CD4-positive, alpha-beta T cell (primary cell): ENCODE measurements around the gene C20orf96. TPM values are rescaled to one million over a fixed set of nuclear protein-coding genes. Genes with fewer than 3 reads are reported as not detected.

Source experiments
- ATAC-seq: fragments of 200-7000 bp; cut with Tn5 transposase; one replicate; pipeline ENCODE4 v1.10.0; 2022; ENCODE audit warnings: mild to moderate bottlenecking; ENCODE audit not compliant: poor library complexity
- CTCF ChIA-PET: fragments of 350-600 bp; sonication (Branson Sonifier 250); formaldehyde crosslinking; loops from one replicate; lab custom pipeline; 2021; ENCODE audit warnings: antibody characterized with exemption, inconsistent platforms; lab: Charles Lee
- POLR2A ChIA-PET: fragments of 350-600 bp; sonication (Branson Sonifier 250); formaldehyde crosslinking; loops from one replicate; lab custom pipeline; 2021; ENCODE audit warnings: antibody characterized with exemption, inconsistent platforms; lab: Charles Lee
- DNase-seq, 14 experiments: peaks; one replicate each; pipeline ENCODE4 v3.0.0-alpha.2; 2013 to 2020; ENCODE audit warnings: mixed read lengths in 2 of 14
- H3K27ac ChIP-seq, 2 donors: one replicate each; pipeline versions ENCODE4 v1.5.1 to v1.7.0; 2013; ENCODE audit warnings: low read length in 2 of 2, low read depth in 1 of 2, mild to moderate bottlenecking in 1 of 2
- H3K27me3 ChIP-seq, 2 experiments: 1 replicate in 1 of 2; 2 replicates in 1 of 2; pipeline versions ENCODE4 v1.6.1 to v1.7.0; 2013; ENCODE audit warnings: low read length in 2 of 2, control low read depth in 1 of 2, mild to moderate bottlenecking in 1 of 2, moderate library complexity in 1 of 2; ENCODE audit not compliant: insufficient read depth in 2 of 2, control insufficient read depth in 1 of 2
- H3K36me3 ChIP-seq: one replicate; pipeline ENCODE4 v1.6.1; 2013; ENCODE audit warnings: low read length, control low read depth; ENCODE audit not compliant: insufficient read depth
- H3K4me1 ChIP-seq: one replicate; pipeline ENCODE4 v1.6.1; 2013; ENCODE audit warnings: low read length, control low read depth; ENCODE audit not compliant: insufficient read depth
- H3K4me3 ChIP-seq: one replicate; pipeline ENCODE4 v1.5.1; 2013; ENCODE audit warnings: mild to moderate bottlenecking, low read length, moderate library complexity
- H3K9me3 ChIP-seq, 2 experiments: 1 replicate in 1 of 2; 2 replicates in 1 of 2; pipeline versions ENCODE4 v1.6.1 to v1.7.0; 2013; ENCODE audit warnings: low read length in 2 of 2, mild to moderate bottlenecking in 2 of 2, control low read depth in 1 of 2, moderate library complexity in 1 of 2; ENCODE audit not compliant: control insufficient read depth in 1 of 2, insufficient read depth in 1 of 2
- H3K27ac Mint-ChIP-seq: one replicate; pipeline ENCODE4 v1.8.0; 2020; ENCODE audit warnings: mixed read lengths
- H3K27me3 Mint-ChIP-seq: one replicate; pipeline ENCODE4 v1.8.0; 2021; ENCODE audit warnings: mixed read lengths
- H3K36me3 Mint-ChIP-seq: one replicate; pipeline ENCODE4 v1.8.0; 2021; ENCODE audit warnings: low read depth, mixed read lengths
- H3K4me1 Mint-ChIP-seq: one replicate; pipeline ENCODE4 v1.8.0; 2021; ENCODE audit warnings: low read depth, mixed read lengths
- H3K4me3 Mint-ChIP-seq: one replicate; pipeline ENCODE4 v1.8.0; 2020; ENCODE audit warnings: mild to moderate bottlenecking, mixed read lengths
- H3K9me3 Mint-ChIP-seq: one replicate; pipeline ENCODE4 v1.8.0; 2020; ENCODE audit warnings: mixed read lengths
- intact Hi-C, 2 experiments: fragments of 100-400 bp; cut with DNase I in 1 of 2; cut with micrococcal nuclease in 1 of 2; formaldehyde crosslinking; loops; one replicate each; pipeline versions ENCODE4 v1.15.1 to v1.9.0; 2023 to 2025; cut with DNase I, micrococcal nuclease
- total RNA-seq, 174 experiments: library from RNA in 2 of 174; stranded (reverse) in 2 of 174; gene quantifications; one replicate each; pipeline ENCODE4 v1.2.3 and lab custom pipeline; 2021 to 2026
- TF ChIP-seq, protein P1 (sequence below): fragments of 200-600 bp; IDR thresholded peaks from one replicate; pipeline ENCODE4 v1.8.0; 2022; ENCODE audit warnings: antibody characterized with exemption, mild to moderate bottlenecking

C20orf96 gene
- total RNA-seq, 2 experiments from 2014 or later, result 2.4 to 3.3 TPM

DNA sequence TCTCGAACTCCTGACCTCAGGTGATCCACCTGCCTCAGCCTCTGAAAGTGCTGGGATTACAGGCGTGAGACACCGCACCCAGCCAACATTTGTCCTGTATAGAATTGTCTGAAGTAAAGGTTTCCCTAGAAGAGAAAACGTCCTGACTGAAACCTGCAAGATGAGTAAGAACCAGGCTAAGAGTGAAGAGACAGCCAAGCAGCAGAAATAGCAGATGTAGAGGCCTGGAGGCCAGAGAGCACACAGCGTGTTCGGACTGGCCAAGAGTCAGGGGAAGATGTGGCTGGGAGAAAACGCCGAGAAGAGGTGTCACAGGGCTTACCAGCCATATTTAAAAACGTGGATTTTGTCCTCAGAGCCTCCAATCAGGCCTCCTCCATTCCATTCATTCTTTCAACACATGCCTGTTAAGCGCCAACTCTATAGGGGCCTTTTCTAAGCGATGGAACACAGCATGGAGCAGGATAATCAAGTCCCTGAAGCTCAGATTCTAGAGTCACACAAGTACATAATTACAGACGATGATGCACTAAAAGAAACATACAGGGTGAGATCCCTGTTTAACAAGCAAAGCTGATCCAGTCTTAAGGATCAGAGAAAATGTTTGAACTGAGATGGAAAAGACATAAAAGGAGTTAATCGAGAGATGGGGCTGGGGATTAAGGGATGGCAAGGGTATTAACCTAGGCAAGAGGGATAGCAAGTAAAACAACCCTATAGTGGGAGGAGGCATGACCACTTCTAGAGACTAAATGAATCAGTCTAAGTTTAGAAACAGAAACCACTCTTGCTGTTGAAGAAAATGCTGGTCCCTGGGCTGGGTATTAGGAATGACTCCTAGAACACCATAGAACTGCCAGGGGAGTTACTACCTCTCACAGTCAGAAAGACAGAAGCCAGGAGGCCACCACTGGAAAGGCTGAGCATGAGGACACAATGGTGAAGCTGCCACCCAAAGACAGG, 11.6 kb upstream of the C20orf96 start:
- Histone ChIP-seq H3K36me3 (peaks cover 16% of the 10 kb centered on the region), H3K4me3 (no peak overlapping the region), H3K9me3 (no peaks in the 10 kb centered on the region), H3K4me1 (peaks cover 30% of the 10 kb centered on the region), H3K27ac (no peak overlapping the region), H3K27me3 (no peaks in the 10 kb centered on the region)
- intact Hi-C loops, result no loop called here
- Mint-ChIP-seq H3K4me1 (peaks cover 33% of the 10 kb centered on the region), H3K4me3 (no peak overlapping the region), H3K9me3 (no peaks in the 10 kb centered on the region), H3K36me3 (peaks cover 25% of the 10 kb centered on the region), H3K27me3 (no peaks in the 10 kb centered on the region), H3K27ac (no peak overlapping the region)
- CTCF ChIA-PET, result no interaction called here
- POLR2A ChIA-PET, result interaction anchor here (1.4 kb wide), 1 partner anchor 23 kb away, joined by 4 read pairs; the partner anchor contains the start of gene SOX12
- no peak for ATAC-seq
- TF ChIP-seq, protein P1, sequence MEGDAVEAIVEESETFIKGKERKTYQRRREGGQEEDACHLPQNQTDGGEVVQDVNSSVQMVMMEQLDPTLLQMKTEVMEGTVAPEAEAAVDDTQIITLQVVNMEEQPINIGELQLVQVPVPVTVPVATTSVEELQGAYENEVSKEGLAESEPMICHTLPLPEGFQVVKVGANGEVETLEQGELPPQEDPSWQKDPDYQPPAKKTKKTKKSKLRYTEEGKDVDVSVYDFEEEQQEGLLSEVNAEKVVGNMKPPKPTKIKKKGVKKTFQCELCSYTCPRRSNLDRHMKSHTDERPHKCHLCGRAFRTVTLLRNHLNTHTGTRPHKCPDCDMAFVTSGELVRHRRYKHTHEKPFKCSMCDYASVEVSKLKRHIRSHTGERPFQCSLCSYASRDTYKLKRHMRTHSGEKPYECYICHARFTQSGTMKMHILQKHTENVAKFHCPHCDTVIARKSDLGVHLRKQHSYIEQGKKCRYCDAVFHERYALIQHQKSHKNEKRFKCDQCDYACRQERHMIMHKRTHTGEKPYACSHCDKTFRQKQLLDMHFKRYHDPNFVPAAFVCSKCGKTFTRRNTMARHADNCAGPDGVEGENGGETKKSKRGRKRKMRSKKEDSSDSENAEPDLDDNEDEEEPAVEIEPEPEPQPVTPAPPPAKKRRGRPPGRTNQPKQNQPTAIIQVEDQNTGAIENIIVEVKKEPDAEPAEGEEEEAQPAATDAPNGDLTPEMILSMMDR, result no peak
- no peak for DNase-seq

DNA sequence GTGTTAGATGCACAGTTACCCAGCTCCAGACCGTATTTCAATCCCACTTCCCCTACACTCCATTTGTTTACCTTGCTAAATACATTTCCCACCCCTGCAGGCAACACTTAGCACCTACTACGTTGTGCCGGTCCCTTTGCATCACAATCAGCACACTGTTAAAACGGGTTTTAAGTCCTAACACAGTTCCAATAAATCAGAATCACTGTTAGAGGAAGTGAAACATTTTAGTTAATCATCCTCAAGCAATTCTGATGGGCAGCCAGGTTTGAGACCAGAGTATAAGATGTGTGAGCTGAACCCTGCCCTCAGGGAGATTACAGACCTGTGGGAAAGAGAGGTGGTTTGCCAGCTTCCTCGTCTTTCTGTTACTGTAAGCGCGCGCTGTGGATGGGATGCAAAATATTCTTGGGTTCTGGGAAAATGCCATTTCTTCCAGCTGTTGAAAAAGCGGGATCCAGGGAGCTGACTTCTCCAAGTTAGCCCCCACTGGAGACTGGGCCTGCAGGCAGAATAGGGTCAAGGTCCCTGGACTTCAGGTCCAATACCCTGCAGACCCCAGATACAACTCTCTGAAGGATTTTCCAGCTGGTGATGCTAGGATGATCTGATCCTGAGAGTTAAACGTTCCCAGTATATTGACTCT, 9.9 kb upstream of the C20orf96 start:
- Histone ChIP-seq H3K36me3 (peaks cover 16% of the 10 kb centered on the region), H3K4me1 (peaks cover 30% of the 10 kb centered on the region), H3K9me3 (no peaks in the 10 kb centered on the region), H3K4me3 (no peak overlapping the region), H3K27ac (no peak overlapping the region), H3K27me3 (no peaks in the 10 kb centered on the region)
- Mint-ChIP-seq H3K27me3 (no peaks in the 10 kb centered on the region), H3K27ac (peak overlapping the region; percentile 54), H3K9me3 (no peaks in the 10 kb centered on the region), H3K36me3 (peaks cover 30% of the 10 kb centered on the region), H3K4me1 (peaks cover 47% of the 10 kb centered on the region), H3K4me3 (peak overlapping the region; percentile 75)
- POLR2A ChIA-PET, result interaction anchor here (3.8 to 6.2 kb wide), 2 partner anchors 9 to 23 kb away, joined by 18 to 114 read pairs; partner anchors contain the start of gene SOX12
- ATAC-seq, result no peak
- TF ChIP-seq, protein P1, result no peak
- intact Hi-C loops, result no loop called here
- no peak for DNase-seq
- CTCF ChIA-PET, result interaction anchor here (2.7 kb wide), 1 partner anchor 30 kb away, joined by 14 read pairs; no protein-coding TSS in a partner anchor

DNA sequence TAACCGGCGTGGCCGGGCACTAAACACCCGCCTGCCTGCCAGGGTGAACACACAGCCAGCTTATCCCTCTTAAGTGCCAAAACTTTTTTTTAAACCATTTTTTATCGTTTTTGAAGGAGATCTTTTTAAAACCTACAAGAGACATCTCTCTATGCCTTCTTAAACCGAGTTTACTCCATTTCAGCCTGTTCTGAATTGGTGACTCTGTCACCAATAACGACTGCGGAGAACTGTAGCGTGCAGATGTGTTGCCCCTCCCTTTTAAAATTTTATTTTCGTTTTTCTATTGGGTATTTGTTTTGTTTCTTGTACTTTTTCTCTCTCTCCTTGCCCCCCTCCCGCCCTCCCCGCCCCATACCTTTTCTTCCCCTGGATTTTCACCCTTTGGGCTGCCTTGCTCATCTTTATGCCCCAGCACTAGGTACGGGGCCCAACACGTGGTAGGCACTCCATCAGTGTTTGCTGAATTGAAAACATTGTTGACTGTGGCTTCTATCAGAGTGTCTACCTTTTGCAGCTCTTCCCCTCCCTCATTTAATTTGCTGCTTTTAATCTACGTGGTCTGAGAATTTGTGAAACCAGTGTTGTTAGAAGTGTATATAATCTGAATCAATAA, 8.3 kb upstream of the C20orf96 start:
- Histone ChIP-seq H3K27me3 (no peaks in the 10 kb centered on the region), H3K9me3 (no peaks in the 10 kb centered on the region), H3K27ac (peak overlapping the region; percentile 76 to 78), H3K4me3 (peak overlapping the region; percentile 93), H3K4me1 (peaks cover 30% of the 10 kb centered on the region), H3K36me3 (peaks cover 16% of the 10 kb centered on the region)
- Mint-ChIP-seq H3K4me3 (peak overlapping the region; percentile 98), H3K27me3 (no peaks in the 10 kb centered on the region), H3K36me3 (peaks cover 30% of the 10 kb centered on the region), H3K27ac (peak overlapping the region; percentile 97), H3K9me3 (no peaks in the 10 kb centered on the region), H3K4me1 (peaks cover 47% of the 10 kb centered on the region)
- TF ChIP-seq, protein P1, result no peak
- ChIA-PET POLR2A (interaction anchor here (0.7 to 6.2 kb wide), 7 partner anchors 11 to 32 kb away, joined by 3 to 114 read pairs (median 5); partner anchors contain the start of gene SOX12), CTCF (interaction anchor here (1.0 to 2.7 kb wide), 4 partner anchors 25 to 34 kb away, joined by 3 to 20 read pairs (median 10); no protein-coding TSS in a partner anchor)
- DNase-seq (no peak), ATAC-seq (peak; percentile 25)
- intact Hi-C loops, result loop anchor here in 1 of 2 experiments (5.0 kb wide), 1 partner anchor 243 kb away; the partner anchor contains the start of gene CSNK2A1
